H1 (cell line): ENCODE data around the gene PHTF2. TPM values are rescaled to one million over a fixed set of nuclear protein-coding genes. Genes with fewer than 3 reads are reported as not detected.

Source experiments
- BACH1 ChIP-seq: IDR thresholded peaks from 2 replicates; pipeline ENCODE4 v1.6.1; 2012; ENCODE audit warnings: low read length, improper control_type of control experiment
- RNF2 ChIP-seq: fragments of 200-900, 300-1000 bp; sonication (generic); IDR thresholded peaks from 2 replicates; pipeline ENCODE4 v1.7.1; 2016; ENCODE audit warnings: borderline replicate concordance, low read depth, mild to moderate bottlenecking, antibody characterized with exemption, low read length; ENCODE audit not compliant: poor library complexity, severe bottlenecking; ENCODE audit errors: missing control alignments
- SIRT6 ChIP-seq: IDR thresholded peaks from one replicate; pipeline ENCODE4 v1.7.1; 2012; ENCODE audit warnings: low read length, inconsistent platforms
- polyA plus RNA-seq, 7 experiments: library from polyadenylated mRNA; depleted of rRNA in 3 of 7; stranded (reverse) in 5 of 7; unstranded in 2 of 7; fragments of >200 nt in 5 of 7; fragments of 200-250 nt in 2 of 7; gene quantifications; 1 replicate in 5 of 7; 2 replicates in 1 of 7; 4 replicates in 1 of 7; pipeline versions ENCODE4 v1.2.1 to v1.2.3, GENCODE V29; 2011 to 2013; ENCODE audit warnings: missing spikeins in 2 of 7, mixed read lengths in 2 of 7
- total RNA-seq: library from RNA; stranded (reverse); fragmentation: NEBNext Ultra II Directional; extraction: Animal tissue kit (Norgen Biotek cat#: 25700); gene quantifications from 2 replicates; pipeline ENCODE4 v1.2.1, GENCODE V29; 2021
- TF ChIP-seq, protein P1 (sequence below): fragments of 300-600 bp; sonication (generic); IDR thresholded peaks from 2 replicates; pipeline ENCODE4 v1.7.1; 2012; ENCODE audit warnings: low read length, moderate library complexity, mild to moderate bottlenecking, inconsistent platforms; ENCODE audit not compliant: insufficient replicate concordance
- TF ChIP-seq, protein P2 (sequence below): IDR thresholded peaks from 2 replicates; pipeline ENCODE4 v1.6.1; 2012; ENCODE audit warnings: inconsistent platforms

Gene PHTF2
- total and polyA plus RNA-seq, 2 of the 8 experiments (the other 6 are each of a cell fraction or from before 2014, with no cell fraction given): 9.0 to 25.4 TPM

DNA sequence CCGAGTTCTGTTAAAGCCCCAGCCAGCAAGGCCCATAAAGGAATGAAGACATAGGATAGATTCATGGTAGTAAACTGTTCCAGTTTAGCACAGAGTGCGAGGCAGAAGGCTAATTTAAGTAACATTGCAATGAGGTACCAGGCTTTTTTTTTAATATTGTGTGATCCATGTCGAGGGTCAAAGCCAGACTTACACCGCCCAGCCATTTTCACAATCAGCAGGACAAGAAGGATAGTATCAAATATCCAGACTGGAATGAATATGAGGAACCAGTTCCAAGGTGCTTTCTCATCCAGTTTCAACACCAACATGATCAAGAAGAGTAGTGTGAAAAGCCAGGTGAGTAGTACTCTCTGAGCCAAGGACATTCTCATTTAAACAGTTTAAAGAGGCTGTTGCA lies 4.6 kb upstream of the PHTF2 start (continued):
- TF ChIP-seq, protein P1, sequence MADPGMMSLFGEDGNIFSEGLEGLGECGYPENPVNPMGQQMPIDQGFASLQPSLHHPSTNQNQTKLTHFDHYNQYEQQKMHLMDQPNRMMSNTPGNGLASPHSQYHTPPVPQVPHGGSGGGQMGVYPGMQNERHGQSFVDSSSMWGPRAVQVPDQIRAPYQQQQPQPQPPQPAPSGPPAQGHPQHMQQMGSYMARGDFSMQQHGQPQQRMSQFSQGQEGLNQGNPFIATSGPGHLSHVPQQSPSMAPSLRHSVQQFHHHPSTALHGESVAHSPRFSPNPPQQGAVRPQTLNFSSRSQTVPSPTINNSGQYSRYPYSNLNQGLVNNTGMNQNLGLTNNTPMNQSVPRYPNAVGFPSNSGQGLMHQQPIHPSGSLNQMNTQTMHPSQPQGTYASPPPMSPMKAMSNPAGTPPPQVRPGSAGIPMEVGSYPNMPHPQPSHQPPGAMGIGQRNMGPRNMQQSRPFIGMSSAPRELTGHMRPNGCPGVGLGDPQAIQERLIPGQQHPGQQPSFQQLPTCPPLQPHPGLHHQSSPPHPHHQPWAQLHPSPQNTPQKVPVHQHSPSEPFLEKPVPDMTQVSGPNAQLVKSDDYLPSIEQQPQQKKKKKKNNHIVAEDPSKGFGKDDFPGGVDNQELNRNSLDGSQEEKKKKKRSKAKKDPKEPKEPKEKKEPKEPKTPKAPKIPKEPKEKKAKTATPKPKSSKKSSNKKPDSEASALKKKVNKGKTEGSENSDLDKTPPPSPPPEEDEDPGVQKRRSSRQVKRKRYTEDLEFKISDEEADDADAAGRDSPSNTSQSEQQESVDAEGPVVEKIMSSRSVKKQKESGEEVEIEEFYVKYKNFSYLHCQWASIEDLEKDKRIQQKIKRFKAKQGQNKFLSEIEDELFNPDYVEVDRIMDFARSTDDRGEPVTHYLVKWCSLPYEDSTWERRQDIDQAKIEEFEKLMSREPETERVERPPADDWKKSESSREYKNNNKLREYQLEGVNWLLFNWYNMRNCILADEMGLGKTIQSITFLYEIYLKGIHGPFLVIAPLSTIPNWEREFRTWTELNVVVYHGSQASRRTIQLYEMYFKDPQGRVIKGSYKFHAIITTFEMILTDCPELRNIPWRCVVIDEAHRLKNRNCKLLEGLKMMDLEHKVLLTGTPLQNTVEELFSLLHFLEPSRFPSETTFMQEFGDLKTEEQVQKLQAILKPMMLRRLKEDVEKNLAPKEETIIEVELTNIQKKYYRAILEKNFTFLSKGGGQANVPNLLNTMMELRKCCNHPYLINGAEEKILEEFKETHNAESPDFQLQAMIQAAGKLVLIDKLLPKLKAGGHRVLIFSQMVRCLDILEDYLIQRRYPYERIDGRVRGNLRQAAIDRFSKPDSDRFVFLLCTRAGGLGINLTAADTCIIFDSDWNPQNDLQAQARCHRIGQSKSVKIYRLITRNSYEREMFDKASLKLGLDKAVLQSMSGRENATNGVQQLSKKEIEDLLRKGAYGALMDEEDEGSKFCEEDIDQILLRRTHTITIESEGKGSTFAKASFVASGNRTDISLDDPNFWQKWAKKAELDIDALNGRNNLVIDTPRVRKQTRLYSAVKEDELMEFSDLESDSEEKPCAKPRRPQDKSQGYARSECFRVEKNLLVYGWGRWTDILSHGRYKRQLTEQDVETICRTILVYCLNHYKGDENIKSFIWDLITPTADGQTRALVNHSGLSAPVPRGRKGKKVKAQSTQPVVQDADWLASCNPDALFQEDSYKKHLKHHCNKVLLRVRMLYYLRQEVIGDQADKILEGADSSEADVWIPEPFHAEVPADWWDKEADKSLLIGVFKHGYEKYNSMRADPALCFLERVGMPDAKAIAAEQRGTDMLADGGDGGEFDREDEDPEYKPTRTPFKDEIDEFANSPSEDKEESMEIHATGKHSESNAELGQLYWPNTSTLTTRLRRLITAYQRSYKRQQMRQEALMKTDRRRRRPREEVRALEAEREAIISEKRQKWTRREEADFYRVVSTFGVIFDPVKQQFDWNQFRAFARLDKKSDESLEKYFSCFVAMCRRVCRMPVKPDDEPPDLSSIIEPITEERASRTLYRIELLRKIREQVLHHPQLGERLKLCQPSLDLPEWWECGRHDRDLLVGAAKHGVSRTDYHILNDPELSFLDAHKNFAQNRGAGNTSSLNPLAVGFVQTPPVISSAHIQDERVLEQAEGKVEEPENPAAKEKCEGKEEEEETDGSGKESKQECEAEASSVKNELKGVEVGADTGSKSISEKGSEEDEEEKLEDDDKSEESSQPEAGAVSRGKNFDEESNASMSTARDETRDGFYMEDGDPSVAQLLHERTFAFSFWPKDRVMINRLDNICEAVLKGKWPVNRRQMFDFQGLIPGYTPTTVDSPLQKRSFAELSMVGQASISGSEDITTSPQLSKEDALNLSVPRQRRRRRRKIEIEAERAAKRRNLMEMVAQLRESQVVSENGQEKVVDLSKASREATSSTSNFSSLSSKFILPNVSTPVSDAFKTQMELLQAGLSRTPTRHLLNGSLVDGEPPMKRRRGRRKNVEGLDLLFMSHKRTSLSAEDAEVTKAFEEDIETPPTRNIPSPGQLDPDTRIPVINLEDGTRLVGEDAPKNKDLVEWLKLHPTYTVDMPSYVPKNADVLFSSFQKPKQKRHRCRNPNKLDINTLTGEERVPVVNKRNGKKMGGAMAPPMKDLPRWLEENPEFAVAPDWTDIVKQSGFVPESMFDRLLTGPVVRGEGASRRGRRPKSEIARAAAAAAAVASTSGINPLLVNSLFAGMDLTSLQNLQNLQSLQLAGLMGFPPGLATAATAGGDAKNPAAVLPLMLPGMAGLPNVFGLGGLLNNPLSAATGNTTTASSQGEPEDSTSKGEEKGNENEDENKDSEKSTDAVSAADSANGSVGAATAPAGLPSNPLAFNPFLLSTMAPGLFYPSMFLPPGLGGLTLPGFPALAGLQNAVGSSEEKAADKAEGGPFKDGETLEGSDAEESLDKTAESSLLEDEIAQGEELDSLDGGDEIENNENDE: no peak
- no peak for TF ChIP-seq BACH1
- TF ChIP-seq RNF2: no peak
- TF ChIP-seq SIRT6: no peak
- TF ChIP-seq, protein P2, sequence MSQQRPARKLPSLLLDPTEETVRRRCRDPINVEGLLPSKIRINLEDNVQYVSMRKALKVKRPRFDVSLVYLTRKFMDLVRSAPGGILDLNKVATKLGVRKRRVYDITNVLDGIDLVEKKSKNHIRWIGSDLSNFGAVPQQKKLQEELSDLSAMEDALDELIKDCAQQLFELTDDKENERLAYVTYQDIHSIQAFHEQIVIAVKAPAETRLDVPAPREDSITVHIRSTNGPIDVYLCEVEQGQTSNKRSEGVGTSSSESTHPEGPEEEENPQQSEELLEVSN: no peak
